Neural progenitor cell (in vitro differentiated cells): ENCODE data around the gene KCNQ1. TPM values are rescaled to one million over a fixed set of nuclear protein-coding genes. Genes with fewer than 3 reads are reported as not detected.

Experiments
- DNase-seq: peaks from one replicate; pipeline ENCODE4 v3.0.0-alpha.2; 2016; ENCODE audit warnings: low spot score
- H2AFZ ChIP-seq: fragments of 200-600 bp; sonication (generic); replicated peaks from 2 replicates; pipeline ENCODE4 v1.6.1; 2016; ENCODE audit warnings: antibody characterized with exemption
- H3F3A ChIP-seq: fragments of 200-600 bp; sonication (generic); 2 replicates; pipeline ENCODE4 v1.6.1; 2016; ENCODE audit warnings: antibody characterized with exemption, low read depth
- H3K27ac ChIP-seq: fragments of 200-600 bp; sonication (generic); 2 replicates; pipeline ENCODE4 v1.5.1; 2016; ENCODE audit warnings: mild to moderate bottlenecking
- H3K27me3 ChIP-seq: fragments of 200-600 bp; sonication (generic); 2 replicates; pipeline ENCODE4 v1.6.1; 2016; ENCODE audit warnings: mild to moderate bottlenecking, moderate library complexity
- H3K36me3 ChIP-seq: fragments of 200-600 bp; sonication (generic); 2 replicates; pipeline ENCODE4 v1.5.1; 2016
- H3K4me1 ChIP-seq: fragments of 200-600 bp; sonication (generic); 2 replicates; pipeline ENCODE4 v1.6.1; 2016; ENCODE audit warnings: mixed run types
- H3K4me2 ChIP-seq: fragments of 200-600 bp; sonication (generic); 2 replicates; pipeline ENCODE4 v1.6.1; 2016
- H3K4me3 ChIP-seq: fragments of 200-600 bp; sonication (generic); 2 replicates; pipeline ENCODE4 v1.5.1; 2016
- H3K79me2 ChIP-seq: fragments of 200-600 bp; sonication (generic); 2 replicates; pipeline ENCODE4 v1.6.1; 2016; ENCODE audit warnings: low read depth
- H3K9ac ChIP-seq: fragments of 200-600 bp; sonication (generic); 2 replicates; pipeline ENCODE4 v1.6.1; 2016
- H3K9me3 ChIP-seq: fragments of 200-600 bp; sonication (generic); 2 replicates; pipeline ENCODE4 v1.5.1; 2016; ENCODE audit warnings: low read depth
- H4K20me1 ChIP-seq: fragments of 200-600 bp; sonication (generic); 2 replicates; pipeline ENCODE4 v1.6.1; 2016; ENCODE audit warnings: low read depth
- H3K27ac Mint-ChIP-seq: 3 replicates; pipeline ENCODE4 v1.8.0; 2021; ENCODE audit warnings: mixed read lengths
- H3K27me3 Mint-ChIP-seq: 2 replicates; pipeline ENCODE4 v1.8.0; 2022; ENCODE audit warnings: low read depth, mild to moderate bottlenecking, inconsistent platforms, moderate library complexity, mixed read lengths; ENCODE audit not compliant: insufficient read depth
- H3K36me3 Mint-ChIP-seq: 3 replicates; pipeline ENCODE4 v1.8.0; 2021; ENCODE audit warnings: mixed read lengths
- H3K4me1 Mint-ChIP-seq: 3 replicates; pipeline ENCODE4 v1.8.0; 2021; ENCODE audit warnings: mixed read lengths
- H3K4me3 Mint-ChIP-seq: 3 replicates; pipeline ENCODE4 v1.8.0; 2021; ENCODE audit warnings: mild to moderate bottlenecking, moderate library complexity, mixed read lengths
- H3K9me3 Mint-ChIP-seq: 3 replicates; pipeline ENCODE4 v1.8.0; 2020; ENCODE audit warnings: mixed read lengths
- CTCF ChIP-seq: fragments of 200-600 bp; sonication (generic); IDR thresholded peaks from 2 replicates; pipeline ENCODE4 v1.5.1; 2017; ENCODE audit warnings: antibody characterized with exemption, mild to moderate bottlenecking
- EZH2 ChIP-seq: fragments of 200-600 bp; sonication (generic); IDR thresholded peaks from 2 replicates; pipeline ENCODE4 v1.6.1; 2017; ENCODE audit warnings: antibody characterized with exemption, mild to moderate bottlenecking, moderate library complexity
- EZH2phosphoT487 ChIP-seq: fragments of 200-600 bp; sonication (generic); IDR thresholded peaks from 2 replicates; pipeline ENCODE4 v1.6.1; 2017; ENCODE audit warnings: antibody characterized with exemption
- total RNA-seq: library from RNA; depleted of rRNA; stranded (reverse); fragments of >200 nt; gene quantifications from 2 replicates; pipeline ENCODE4 v1.2.3, GENCODE V29; 2015; ENCODE audit warnings: low replicate concordance

Gene KCNQ1
- total RNA-seq, 1 donor from 2014 or later: 0.11 TPM

DNA sequence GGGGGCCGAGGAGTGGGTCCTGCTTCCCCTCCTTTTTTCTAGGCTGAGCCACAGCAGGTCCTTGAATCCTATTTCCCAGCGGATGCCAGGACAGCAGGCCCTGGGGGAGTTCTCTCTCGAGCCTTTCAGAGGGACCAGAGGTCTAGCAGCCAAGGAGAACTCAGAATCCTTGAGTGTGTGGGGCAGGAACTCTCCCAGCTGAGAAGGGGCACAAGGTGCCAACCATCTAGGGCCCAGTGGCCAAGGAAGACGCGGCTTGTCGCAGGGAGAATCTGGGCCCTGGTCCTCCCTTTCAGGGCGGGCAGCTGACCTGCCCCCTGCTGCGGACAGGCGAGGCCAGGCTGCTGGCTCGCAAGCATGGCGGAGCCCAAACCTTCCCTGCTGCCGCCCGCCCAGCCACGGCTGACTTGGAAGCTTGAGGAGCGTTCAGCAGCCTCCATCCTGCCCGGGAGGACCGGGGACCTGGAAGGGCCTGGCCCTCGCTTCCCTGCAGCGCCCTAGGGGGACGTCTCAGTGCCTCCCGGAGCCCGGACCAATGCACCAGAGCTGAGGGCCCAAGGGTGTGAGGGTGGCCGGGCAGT is 45.2 kb upstream of the KCNQ1 start:
- peaks cover under 1% of the 10 kb centered on the region for H4K20me1 ChIP-seq

GRCh38 chr11:2400069-2400761 is 44.6 kb upstream of the KCNQ1 start, which contains the start of gene TSSC4:
Gene TSSC4, plus strand, starts transcription at chr11:2400750. Its CDS starts 1,884 bp downstream, at chr11:2402634.
- H3K27ac ChIP-seq: peak within 1 kb of the TSS; percentile 73
- H3K27me3 Mint-ChIP-seq: peaks cover 3% of the 10 kb centered on the region
- H3F3A ChIP-seq: peaks cover 22% of the 10 kb centered on the region
- H3K9me3 Mint-ChIP-seq: no peaks in the 10 kb centered on the region
- TF ChIP-seq EZH2 (no peak), CTCF (peak; percentile 96), EZH2phosphoT487 (no peak)
- H3K79me2 ChIP-seq: peaks cover 19% of the 10 kb centered on the region
- H3K4me3 Mint-ChIP-seq: peak within 1 kb of the TSS; percentile 92
- H3K4me1 Mint-ChIP-seq: peaks cover 6% of the 10 kb centered on the region
- no peaks in the 10 kb centered on the region for H3K9me3 ChIP-seq
- peak within 1 kb of the TSS; percentile 14 for H2AFZ ChIP-seq
- H3K4me1 ChIP-seq: peaks cover 5% of the 10 kb centered on the region
- H3K27me3 ChIP-seq: no peaks in the 10 kb centered on the region
- DNase-seq: peak; percentile 100
- H3K27ac Mint-ChIP-seq: peak within 1 kb of the TSS; percentile 92
- peaks cover 1% of the 10 kb centered on the region for H3K36me3 Mint-ChIP-seq
- H3K36me3 ChIP-seq: no peaks in the 10 kb centered on the region
- peak within 1 kb of the TSS; percentile 94 for H3K4me2 ChIP-seq
- H3K9ac ChIP-seq: peak within 1 kb of the TSS; percentile 98
- no peaks in the 10 kb centered on the region for H4K20me1 ChIP-seq
- H3K4me3 ChIP-seq: peak within 1 kb of the TSS; percentile 91

More for the DNA sequence above, 45.2 kb upstream of the KCNQ1 start:
- no peaks in the 10 kb centered on the region for H3K27me3 ChIP-seq
- TF ChIP-seq CTCF (no peak), EZH2 (no peak), EZH2phosphoT487 (no peak)
- no peak overlapping the region for H2AFZ ChIP-seq
- H3K79me2 ChIP-seq: peaks cover 19% of the 10 kb centered on the region
- peak overlapping the region; percentile 74 for H3K4me2 ChIP-seq
- H3K27me3 Mint-ChIP-seq: peaks cover 3% of the 10 kb centered on the region
- no peak overlapping the region for H3K27ac Mint-ChIP-seq
- H3F3A ChIP-seq: peaks cover 22% of the 10 kb centered on the region
- H3K9me3 ChIP-seq: no peaks in the 10 kb centered on the region
- peaks cover 5% of the 10 kb centered on the region for H3K4me1 ChIP-seq
- H3K4me3 ChIP-seq: peak overlapping the region; percentile 51
- no peaks in the 10 kb centered on the region for H3K36me3 ChIP-seq
- H3K4me3 Mint-ChIP-seq: peak overlapping the region; percentile 92
- DNase-seq: peak; percentile 57
- peaks cover 1% of the 10 kb centered on the region for H3K36me3 Mint-ChIP-seq
- peak overlapping the region; percentile 73 for H3K27ac ChIP-seq
- peaks cover 6% of the 10 kb centered on the region for H3K4me1 Mint-ChIP-seq
- no peaks in the 10 kb centered on the region for H3K9me3 Mint-ChIP-seq
- peak overlapping the region; percentile 35 for H3K9ac ChIP-seq

DNA sequence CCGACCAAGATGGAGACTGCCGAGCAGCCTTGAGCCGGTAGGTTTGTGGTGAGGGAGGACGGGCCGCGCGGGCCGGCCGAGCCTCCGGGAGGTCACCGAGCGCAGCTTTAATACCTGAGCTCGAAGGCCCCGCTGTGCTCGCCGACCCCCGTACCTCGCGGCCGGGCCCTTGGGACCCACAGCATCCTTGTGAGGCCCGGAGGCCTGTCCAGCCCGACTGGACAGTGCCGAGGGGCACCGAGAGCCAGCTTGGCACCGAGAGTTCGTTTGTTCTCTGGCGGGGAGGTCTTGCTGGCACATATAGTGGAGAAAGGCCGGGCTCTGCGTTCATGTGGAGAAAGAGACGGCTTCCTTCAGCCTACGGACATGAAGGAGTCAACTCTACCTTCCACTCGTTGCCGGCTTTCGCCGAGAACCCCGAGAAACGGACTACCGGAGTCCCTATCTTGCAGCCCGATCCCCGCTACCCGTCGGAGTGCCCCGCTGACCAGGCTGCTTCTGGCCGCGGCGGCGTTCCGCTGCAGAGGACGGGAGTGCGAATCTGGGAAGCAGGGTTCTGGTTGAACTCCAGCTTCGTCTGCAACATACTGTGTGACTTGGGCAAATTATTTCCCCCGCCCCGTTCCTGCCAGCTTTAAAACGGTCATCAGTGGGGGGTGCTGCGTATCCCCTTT is 43.9 kb upstream of the KCNQ1 start:
- TF ChIP-seq CTCF (no peak), EZH2phosphoT487 (no peak), EZH2 (no peak)
- H2AFZ ChIP-seq: peak overlapping the region; percentile 14
- H3K9me3 ChIP-seq: no peaks in the 10 kb centered on the region
- H3K4me1 Mint-ChIP-seq: peaks cover 6% of the 10 kb centered on the region
- peak overlapping the region; percentile 91 for H3K4me3 ChIP-seq
- peaks cover 1% of the 10 kb centered on the region for H3K36me3 Mint-ChIP-seq
- DNase-seq: peak; percentile 29
- peaks cover 5% of the 10 kb centered on the region for H3K4me1 ChIP-seq
- peak overlapping the region; percentile 92 for H3K4me3 Mint-ChIP-seq
- H3F3A ChIP-seq: peaks cover 22% of the 10 kb centered on the region
- H3K36me3 ChIP-seq: no peaks in the 10 kb centered on the region
- peaks cover 3% of the 10 kb centered on the region for H3K27me3 Mint-ChIP-seq
- peak overlapping the region; percentile 94 for H3K4me2 ChIP-seq
- no peak overlapping the region for H3K27ac ChIP-seq
- no peaks in the 10 kb centered on the region for H3K9me3 Mint-ChIP-seq
- H3K79me2 ChIP-seq: peaks cover 19% of the 10 kb centered on the region
- no peaks in the 10 kb centered on the region for H3K27me3 ChIP-seq
- no peaks in the 10 kb centered on the region for H4K20me1 ChIP-seq
- peak overlapping the region; percentile 92 for H3K27ac Mint-ChIP-seq
- peak overlapping the region; percentile 98 for H3K9ac ChIP-seq
